Keratinocyte (primary cell): ENCODE data around the gene ZNF521. TPM values are rescaled to one million over a fixed set of nuclear protein-coding genes. Genes with fewer than 3 reads are reported as not detected.

Source experiments
- DNase-seq: peaks from one replicate; pipeline ENCODE4 v3.0.0-alpha.2; 2011; ENCODE audit warnings: low read depth, missing footprints, low spot score
- FAIRE-seq: peaks from 2 replicates; lab custom pipeline; 2011; peaks lifted over from hg19 to GRCh38; lab: Jason Lieb, UNC
- H2AFZ ChIP-seq: 2 replicates; pipeline ENCODE4 v1.6.0; 2012; ENCODE audit warnings: low read length, control low read depth, inconsistent platforms; ENCODE audit not compliant: control insufficient read depth
- H3K27ac ChIP-seq: 2 replicates; pipeline ENCODE4 v1.5.1; 2011; ENCODE audit warnings: low read length; ENCODE audit not compliant: control insufficient read depth, insufficient read depth
- H3K27me3 ChIP-seq: 3 replicates; pipeline ENCODE4 v1.6.0; 2011; ENCODE audit warnings: low read length; ENCODE audit not compliant: control insufficient read depth, insufficient read depth; ENCODE audit errors: extremely low read depth
- H3K36me3 ChIP-seq, 2 experiments: 2 replicates in 1 of 2; 3 replicates in 1 of 2; pipeline ENCODE4 v1.5.1; 2011; ENCODE audit warnings: low read length in 2 of 2, mild to moderate bottlenecking in 1 of 2; ENCODE audit not compliant: control insufficient read depth in 2 of 2, insufficient read depth in 2 of 2; ENCODE audit errors: extremely low read depth in 1 of 2
- H3K4me1 ChIP-seq: 3 replicates; pipeline ENCODE4 v1.5.1; 2011; ENCODE audit warnings: low read length; ENCODE audit not compliant: control insufficient read depth, insufficient read depth; ENCODE audit errors: extremely low read depth
- H3K4me2 ChIP-seq: 3 replicates; pipeline ENCODE4 v1.6.0; 2011; ENCODE audit warnings: low read depth, low read length; ENCODE audit not compliant: control insufficient read depth, insufficient read depth; ENCODE audit errors: extremely low read depth
- H3K4me3 ChIP-seq, 3 experiments: fragments of 200-600 bp in 1 of 3; sonication (generic) in 1 of 3; 2 replicates in 2 of 3; 3 replicates in 1 of 3; pipeline ENCODE4 v1.5.1; 2011 to 2016; ENCODE audit warnings: low read length in 3 of 3, mild to moderate bottlenecking in 3 of 3, control low read depth in 2 of 3, inconsistent platforms in 1 of 3, low read depth in 1 of 3, mixed read lengths in 1 of 3, mixed run types in 1 of 3, moderate library complexity in 1 of 3; ENCODE audit not compliant: control insufficient read depth in 2 of 3, insufficient read depth in 2 of 3; ENCODE audit errors: extremely low read depth in 1 of 3
- H3K79me2 ChIP-seq: 2 replicates; pipeline ENCODE4 v1.6.0; 2012; ENCODE audit warnings: low read length; ENCODE audit not compliant: control insufficient read depth, insufficient read depth
- H3K9ac ChIP-seq: 3 replicates; pipeline ENCODE4 v1.6.0; 2011; ENCODE audit warnings: low read length; ENCODE audit not compliant: control insufficient read depth, insufficient read depth; ENCODE audit errors: extremely low read depth
- H3K9me1 ChIP-seq: 3 replicates; pipeline ENCODE4 v1.6.0; 2011; ENCODE audit warnings: low read length; ENCODE audit not compliant: control insufficient read depth, insufficient read depth; ENCODE audit errors: extremely low read depth
- H3K9me3 ChIP-seq: 2 replicates; pipeline ENCODE4 v1.5.1; 2012; ENCODE audit warnings: low read depth, low read length; ENCODE audit not compliant: control insufficient read depth
- H4K20me1 ChIP-seq: 3 replicates; pipeline ENCODE4 v1.6.0; 2011; ENCODE audit warnings: low read length; ENCODE audit not compliant: control insufficient read depth, insufficient read depth; ENCODE audit errors: extremely low read depth
- CTCF ChIP-seq, 3 experiments: IDR thresholded peaks in 1 of 3; conservative IDR thresholded peaks in 1 of 3; optimal IDR thresholded peaks in 1 of 3; 2 replicates in 2 of 3; 3 replicates in 1 of 3; pipeline versions ENCODE3 to v1.5.1; 2011; ENCODE audit warnings: low read length in 3 of 3, mild to moderate bottlenecking in 3 of 3, moderate library complexity in 2 of 3, control low read depth in 1 of 3, inconsistent platforms in 1 of 3; ENCODE audit not compliant: insufficient read depth in 2 of 3; ENCODE audit errors: extremely low read depth in 1 of 3
- EZH2 ChIP-seq: IDR thresholded peaks from one replicate; pipeline ENCODE4 v1.6.1; 2012; ENCODE audit warnings: inconsistent platforms, mild to moderate bottlenecking, low read length, moderate library complexity
- dilution Hi-C: fragments of 300-500 bp; cut with MboI; formaldehyde crosslinking; loops from one replicate; pipeline ENCODE4 v1.7.0; 2020; ENCODE audit warnings: low sequenced_read_pairs; ENCODE audit not compliant: extremely low pct_ligation_motif_present
- polyA plus RNA-seq, 5 experiments: library from polyadenylated mRNA; depleted of rRNA in 3 of 5; stranded (reverse) in 3 of 5; stranded (forward) in 1 of 5; unstranded in 1 of 5; fragments of >200 nt; gene quantifications; 1 replicate in 1 of 5; 2 replicates in 3 of 5; 3 replicates in 1 of 5; pipeline versions ENCODE4 v1.2.1 to v1.2.3, GENCODE V29; 2011 to 2012; ENCODE audit warnings: missing spikeins in 2 of 5, low read depth in 1 of 5, low replicate concordance in 1 of 5

ZNF521 gene
- polyA plus RNA-seq, 1 donor (not counting 4 experiments of a cell fraction or from before 2014, with no cell fraction given), result 0.07 TPM

GRCh38 chr18:25062720-25063119 is 289.2 kb downstream of the ZNF521 start:
- TF ChIP-seq EZH2, result no peak
- no peak for TF ChIP-seq CTCF (optimal IDR thresholded peaks at IDR 0.05 in 1 of 3, IDR thresholded peaks at IDR 0.05 in 1 of 3, conservative IDR thresholded peaks at IDR 0.05 in 1 of 3; ENCODE audit: extremely low read depth in 1 of 3, insufficient read depth in 2 of 3, low read length in 3 of 3)
- no peaks in the 10 kb centered on the region for H3K4me1 ChIP-seq
- dilution Hi-C loops, result no loop called here
- no peak overlapping the region for H3K4me3 ChIP-seq
- H4K20me1 ChIP-seq, result no peaks in the 10 kb centered on the region
- no peaks in the 10 kb centered on the region for H3K27me3 ChIP-seq
- H3K9me3 ChIP-seq, result no peaks in the 10 kb centered on the region
- H2AFZ ChIP-seq, result no peak overlapping the region
- H3K9me1 ChIP-seq, result no peaks in the 10 kb centered on the region
- no peak overlapping the region for H3K9ac ChIP-seq
- H3K36me3 ChIP-seq, result no peaks in the 10 kb centered on the region
- no peak for DNase-seq
- H3K27ac ChIP-seq, result no peak overlapping the region
- no peaks in the 10 kb centered on the region for H3K79me2 ChIP-seq
- no peak overlapping the region for H3K4me2 ChIP-seq
- FAIRE-seq, result no peak

- H3K4me2 ChIP-seq, result no peak overlapping the region
- H3K79me2 ChIP-seq, result no peaks in the 10 kb centered on the region
- H3K36me3 ChIP-seq, result no peaks in the 10 kb centered on the region
- no peak overlapping the region for H2AFZ ChIP-seq
- dilution Hi-C loops, result no loop called here
- no peak overlapping the region for H3K9ac ChIP-seq
- H3K4me3 ChIP-seq, result no peak overlapping the region
- TF ChIP-seq CTCF (optimal IDR thresholded peaks at IDR 0.05 in 1 of 3, IDR thresholded peaks at IDR 0.05 in 1 of 3, conservative IDR thresholded peaks at IDR 0.05 in 1 of 3; ENCODE audit: extremely low read depth in 1 of 3, insufficient read depth in 2 of 3, low read length in 3 of 3) (no peak), EZH2 (no peak)
- no peak overlapping the region for H3K27ac ChIP-seq
- DNase-seq (no peak), FAIRE-seq (no peak)
- H3K27me3 ChIP-seq, result no peaks in the 10 kb centered on the region
- H3K4me1 ChIP-seq, result no peaks in the 10 kb centered on the region
- no peaks in the 10 kb centered on the region for H4K20me1 ChIP-seq
- H3K9me1 ChIP-seq, result no peaks in the 10 kb centered on the region
- no peaks in the 10 kb centered on the region for H3K9me3 ChIP-seq
Observed at GRCh38 chr18:25061395-25061794, 290.6 kb downstream of the ZNF521 start.
